Measurements from ENCODE around the gene TOR1B.
"Not testable (repeated sequence)": the region's sequence is repeated elsewhere in the genome, so short reads cannot be mapped to it uniquely, and the experiment has no call there.

DNA sequence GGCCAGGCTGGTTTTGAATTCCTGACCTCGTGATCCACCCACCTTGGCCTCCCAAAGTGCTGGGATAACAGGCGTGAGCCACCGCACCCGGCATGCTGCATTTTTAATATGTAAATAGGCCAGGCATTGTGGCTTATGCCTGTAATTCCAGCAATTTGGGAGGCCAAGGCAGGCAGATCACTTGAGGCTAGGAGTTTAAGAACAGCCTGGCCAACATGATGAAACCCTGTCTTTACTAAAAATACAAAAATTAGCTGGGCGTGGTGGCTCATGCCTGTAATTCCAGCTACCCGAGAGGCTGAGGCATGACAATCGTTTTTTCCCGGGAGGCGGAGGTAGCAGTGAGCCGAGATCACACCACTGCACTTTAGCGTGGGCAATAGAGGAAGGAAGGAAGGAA lies 18.0 kb upstream of the TOR1B start:
- TF ChIP-seq EZH2phosphoT487 (IDR thresholded peaks at IDR 0.05; ENCODE audit: borderline replicate concordance, low read depth); GATA2 (CRISPR knock-in tag; IDR thresholded peaks at IDR 0.05); MXI1 (IDR thresholded peaks at IDR 0.05; ENCODE audit: low read depth, low read length); CTCF (IDR thresholded peaks at IDR 0.05); NFIC (IDR thresholded peaks at IDR 0.05; ENCODE audit: borderline replicate concordance); POLR2AphosphoS5 (IDR thresholded peaks at IDR 0.05; ENCODE audit: low read depth, low read length); RCOR1 (IDR thresholded peaks at IDR 0.05; ENCODE audit: low read length); MEF2A (IDR thresholded peaks at IDR 0.05; ENCODE audit: borderline replicate concordance, low read depth); RFX5 (IDR thresholded peaks at IDR 0.05; ENCODE audit: low read length): not testable (repeated sequence)
